GM12891 (cell line): ENCODE measurements around the gene DNAH5.

Experiments
- DNase-seq: peaks from one replicate; pipeline ENCODE4 v3.0.0; 2011; ENCODE audit warnings: low spot score; ENCODE audit not compliant: insufficient read length
- FAIRE-seq: peaks from 2 replicates; lab custom pipeline; 2011; peaks lifted over from hg19 to GRCh38; lab: Jason Lieb, UNC
- PAX5 ChIP-seq: IDR thresholded peaks from 2 replicates; pipeline ENCODE4 v1.6.1; 2011; ENCODE audit warnings: low read length, moderate library complexity, mild to moderate bottlenecking; ENCODE audit not compliant: insufficient read depth, severe bottlenecking
- POLR2A ChIP-seq: IDR thresholded peaks from 2 replicates; pipeline ENCODE4 v1.6.1; 2011; ENCODE audit warnings: low read depth, low read length, control low read depth
- POLR2AphosphoS5 ChIP-seq: IDR thresholded peaks from 2 replicates; pipeline ENCODE4 v1.6.1; 2011; ENCODE audit warnings: low read depth, low read length, control low read depth
- POU2F2 ChIP-seq: IDR thresholded peaks from 2 replicates; pipeline ENCODE4 v1.6.1; 2011; ENCODE audit warnings: low read depth, mild to moderate bottlenecking, control low read depth, low read length, moderate library complexity
- SPI1 ChIP-seq: IDR thresholded peaks from 2 replicates; pipeline ENCODE4 v1.6.1; 2011; ENCODE audit warnings: low read depth, low read length, control low read depth
- TAF1 ChIP-seq: IDR thresholded peaks from 2 replicates; pipeline ENCODE4 v1.6.1; 2011; ENCODE audit warnings: low read depth, low read length, control low read depth

DNAH5 gene

DNA sequence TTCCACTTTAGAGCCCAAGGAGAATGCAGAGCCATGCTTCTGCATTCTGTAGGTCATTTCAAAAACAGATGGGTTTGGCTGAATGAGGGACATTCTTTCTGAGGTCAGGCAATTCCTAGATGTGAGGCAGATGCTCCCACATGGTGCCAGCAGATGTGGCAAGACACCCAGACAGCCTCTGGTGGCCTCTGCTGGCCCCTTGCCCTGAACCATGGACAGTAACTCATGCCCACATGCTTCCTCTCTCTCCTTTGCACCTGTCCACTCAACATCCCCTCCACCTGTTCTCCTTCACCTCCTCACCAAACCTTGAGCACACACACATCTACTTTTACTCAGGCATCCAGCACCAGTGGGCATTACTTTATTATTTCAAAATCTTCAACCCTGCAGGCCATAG, 252.3 kb downstream of the DNAH5 start:
- no peak for FAIRE-seq
- no peak for DNase-seq
- TF ChIP-seq POLR2AphosphoS5 (no peak), POU2F2 (no peak), TAF1 (no peak), PAX5 (no peak), SPI1 (no peak), POLR2A (no peak)

- no peak for FAIRE-seq
- TF ChIP-seq POU2F2 (no peak), SPI1 (no peak), PAX5 (no peak), POLR2AphosphoS5 (no peak), POLR2A (no peak), TAF1 (no peak)
- no peak for DNase-seq
These were observed 268.0 kb downstream of the DNAH5 start for GRCh38 chr5:13676531-13676930.

- TF ChIP-seq TAF1 (no peak), POU2F2 (no peak), SPI1 (no peak), PAX5 (no peak), POLR2AphosphoS5 (no peak), POLR2A (no peak)
- FAIRE-seq, result no peak
- DNase-seq, result no peak
These were observed 270.1 kb downstream of the DNAH5 start for GRCh38 chr5:13674391-13674790.

DNA sequence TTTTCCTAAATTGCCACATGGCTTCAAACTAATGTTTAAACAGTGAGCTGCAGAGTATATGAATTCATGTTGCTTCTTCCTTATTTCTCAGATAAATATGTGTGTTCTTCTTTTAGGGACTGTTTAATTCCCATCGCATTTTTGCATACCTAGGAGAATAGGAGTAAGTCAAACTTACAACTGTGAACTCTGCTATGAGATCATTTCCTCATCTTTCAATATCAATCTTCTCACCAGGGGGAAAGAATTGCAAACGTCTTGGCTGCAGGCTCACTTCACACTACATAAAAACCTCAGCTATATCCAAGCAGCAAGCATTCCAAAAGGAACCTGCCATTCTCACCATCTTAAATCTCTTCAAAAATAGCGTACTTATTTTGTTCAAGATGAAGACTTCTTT, 271.0 kb downstream of the DNAH5 start:
- DNase-seq (no peak), FAIRE-seq (no peak)
- TF ChIP-seq PAX5 (no peak), SPI1 (no peak), POLR2A (no peak), TAF1 (no peak), POU2F2 (no peak), POLR2AphosphoS5 (no peak)

- TF ChIP-seq TAF1, result no peak
- no peak for TF ChIP-seq POU2F2
- no peak for TF ChIP-seq SPI1
- TF ChIP-seq POLR2A, result no peak
- no peak for TF ChIP-seq POLR2AphosphoS5
- no peak for TF ChIP-seq PAX5
- FAIRE-seq, result no peak
- DNase-seq, result no peak
These were observed 280.1 kb downstream of the DNAH5 start for GRCh38 chr5:13664377-13664776.

DNA sequence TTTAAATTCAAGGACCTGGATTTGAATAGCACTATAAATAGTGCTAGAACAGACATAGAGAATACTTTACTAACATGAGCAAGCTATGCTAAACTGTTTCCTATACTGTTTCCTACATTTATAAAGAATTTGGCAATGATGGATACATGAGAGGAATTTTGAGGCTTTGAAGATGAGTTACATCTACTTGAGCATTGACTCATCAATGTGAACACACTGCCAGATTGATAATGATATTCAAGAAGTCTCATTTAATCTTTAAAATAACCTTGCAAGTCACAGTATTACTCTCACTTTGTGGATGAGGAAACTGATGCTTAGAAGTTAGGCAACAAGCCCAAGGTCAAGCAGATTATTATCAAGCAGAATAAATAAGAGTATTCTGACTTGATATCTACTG, 281.9 kb downstream of the DNAH5 start:
- FAIRE-seq, result no peak
- DNase-seq, result no peak
- no peak for TF ChIP-seq SPI1
- no peak for TF ChIP-seq POLR2AphosphoS5
- no peak for TF ChIP-seq PAX5
- no peak for TF ChIP-seq POU2F2

GRCh38 chr5:13661272-13661671, 283.2 kb downstream of the DNAH5 start:
- DNase-seq (no peak), FAIRE-seq (no peak)
- TF ChIP-seq TAF1 (no peak), POLR2A (no peak), PAX5 (no peak), POU2F2 (no peak), SPI1 (no peak), POLR2AphosphoS5 (no peak)

DNA sequence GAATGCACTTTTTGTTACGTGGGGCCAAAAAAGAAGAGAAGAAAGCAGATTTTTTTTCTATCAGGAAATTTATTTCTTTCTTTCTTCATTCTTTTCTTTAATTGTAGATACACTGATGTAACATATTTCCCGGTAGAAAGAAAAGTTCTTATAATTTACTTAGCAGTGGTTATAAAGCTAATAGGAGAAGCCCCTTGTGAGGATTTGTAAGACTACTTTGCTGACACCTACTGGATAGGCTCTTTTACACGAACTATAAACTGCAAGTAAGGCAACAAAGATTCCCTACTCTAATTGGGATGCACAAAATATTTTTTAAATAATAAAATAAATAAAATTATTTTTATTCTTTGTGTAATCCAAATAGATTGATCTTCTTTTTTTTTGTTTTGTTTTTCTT, 284.4 kb downstream of the DNAH5 start:
- FAIRE-seq (no peak), DNase-seq (no peak)
- TF ChIP-seq POU2F2 (no peak), POLR2A (no peak), POLR2AphosphoS5 (no peak), SPI1 (no peak), PAX5 (no peak), TAF1 (no peak)

DNA sequence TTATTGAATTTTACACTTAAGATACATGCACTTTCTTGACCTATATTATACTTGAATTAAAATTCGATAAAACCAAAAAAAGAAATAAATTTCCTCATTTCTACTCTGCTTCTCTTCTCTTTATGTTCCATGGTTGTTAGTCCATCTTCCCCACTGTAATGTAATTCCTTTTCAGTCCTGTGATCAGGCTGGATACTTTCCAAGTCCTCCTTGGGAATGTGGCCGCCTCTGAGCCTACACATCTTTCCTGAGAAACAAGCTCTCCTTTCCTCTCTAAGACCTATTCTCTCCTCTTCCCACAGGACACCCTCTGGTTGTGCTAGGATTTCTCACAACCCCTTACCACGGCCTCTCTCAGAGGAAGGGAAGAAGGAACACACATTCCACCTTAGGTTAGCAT, 285.1 kb downstream of the DNAH5 start:
- no peak for FAIRE-seq
- TF ChIP-seq POU2F2, result no peak
- no peak for TF ChIP-seq PAX5
- TF ChIP-seq POLR2A, result no peak
- TF ChIP-seq POLR2AphosphoS5, result no peak
- no peak for TF ChIP-seq TAF1
- no peak for TF ChIP-seq SPI1
- DNase-seq, result no peak

GRCh38 chr5:13658761-13659160, 285.7 kb downstream of the DNAH5 start:
- no peak for TF ChIP-seq POLR2A
- no peak for TF ChIP-seq PAX5
- no peak for TF ChIP-seq TAF1
- TF ChIP-seq POU2F2, result no peak
- no peak for TF ChIP-seq SPI1
- TF ChIP-seq POLR2AphosphoS5, result no peak
- no peak for FAIRE-seq

More at GRCh38 chr5:13658761-13659160, 285.7 kb downstream of the DNAH5 start:
- DNase-seq, result no peak
